ENCODE results near the gene GNAS.

The GNAS gene

DNA sequence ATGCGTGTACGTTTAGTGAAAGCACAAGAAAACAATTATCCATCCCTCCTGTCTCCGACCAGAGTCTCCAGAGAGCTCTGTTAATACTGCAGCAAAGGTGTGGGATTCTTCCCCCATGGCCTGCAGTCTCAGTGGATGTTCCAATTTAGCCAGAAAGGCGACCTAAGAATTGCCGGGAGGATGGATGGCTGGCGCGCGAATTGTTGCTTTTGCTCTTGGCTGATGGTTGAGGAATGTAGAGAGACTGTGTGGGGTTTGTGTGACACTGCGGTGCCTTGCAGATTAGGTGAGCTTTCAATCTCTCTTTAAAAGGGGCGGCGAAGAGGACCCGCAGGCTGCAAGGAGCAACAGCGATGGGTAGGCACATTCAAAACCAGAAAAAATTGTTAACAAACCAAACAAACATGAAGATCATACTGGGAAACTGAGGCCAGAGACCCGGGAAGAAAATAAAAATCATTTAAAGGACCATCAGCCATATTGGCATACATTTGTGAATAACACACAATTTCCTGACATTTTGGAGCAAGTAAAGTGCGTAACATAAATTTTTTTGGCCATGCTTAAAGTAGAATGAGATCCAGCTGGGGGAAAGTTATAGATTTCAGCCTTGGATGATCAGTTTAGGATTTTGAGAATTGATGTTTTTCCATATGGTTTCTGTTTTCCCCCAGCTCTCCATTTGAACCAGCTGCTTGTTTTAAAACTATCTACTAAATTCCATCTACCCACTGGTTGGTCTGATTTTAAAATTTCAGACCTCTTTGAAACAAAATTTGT is 46.3 kb downstream of the GNAS start:
- DNase-seq (ENCODE audit: low read depth, low spot score): no peak
- Histone ChIP-seq H3K27me3 (ENCODE audit: insufficient read depth, insufficient read length) (no peaks in the 10 kb centered on the region), H3K9ac (ENCODE audit: insufficient read length, low read depth) (no peak overlapping the region), H3K4me1 (ENCODE audit: insufficient read depth, insufficient read length) (peaks cover 5% of the 10 kb centered on the region), H3K9me3 (ENCODE audit: insufficient read depth, low read length) (no peaks in the 10 kb centered on the region), H3K4me3 (ENCODE audit: insufficient read length, low read depth) (no peak overlapping the region), H3K36me3 (ENCODE audit: insufficient read depth, insufficient read length, low read length) (peaks cover 85% of the 10 kb centered on the region)
- TF ChIP-seq ZNF274 (IDR thresholded peaks at IDR 0.05; ENCODE audit: low read depth, low read length) (no peak), YY1 (IDR thresholded peaks at IDR 0.05; ENCODE audit: insufficient read depth, insufficient read length) (no peak), SUZ12 (IDR thresholded peaks at IDR 0.05; ENCODE audit: extremely low read depth, insufficient read depth, insufficient read length) (no peak)

DNA sequence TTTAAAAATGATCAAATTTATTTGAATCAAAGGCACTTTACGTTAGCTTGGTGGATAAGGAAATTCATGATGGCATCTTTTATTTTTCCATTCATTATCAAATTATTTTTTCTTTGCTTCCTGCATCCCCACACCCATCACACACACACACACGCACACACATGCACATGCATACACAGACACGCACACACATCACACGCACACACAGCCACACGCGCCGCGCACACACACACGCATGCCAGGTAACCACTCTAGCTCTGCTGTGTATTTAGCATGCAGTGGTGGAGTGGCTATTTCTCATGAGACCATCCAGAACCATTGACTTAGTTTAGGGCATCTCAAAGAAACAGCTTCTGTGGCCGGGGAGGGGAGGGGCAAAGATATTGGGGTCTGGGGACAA is 47.0 kb downstream of the GNAS start:
- peaks cover 87% of the 10 kb centered on the region for H3K36me3 ChIP-seq (ENCODE audit: insufficient read depth, insufficient read length, low read length)
- no peaks in the 10 kb centered on the region for H3K9me3 ChIP-seq (ENCODE audit: insufficient read depth, low read length)
- DNase-seq (ENCODE audit: low read depth, low spot score): no peak
- no peak for TF ChIP-seq SUZ12 (IDR thresholded peaks at IDR 0.05; ENCODE audit: extremely low read depth, insufficient read depth, insufficient read length)
- no peak for TF ChIP-seq ZNF274 (IDR thresholded peaks at IDR 0.05; ENCODE audit: low read depth, low read length)
- TF ChIP-seq YY1 (IDR thresholded peaks at IDR 0.05; ENCODE audit: insufficient read depth, insufficient read length): no peak
- no peaks in the 10 kb centered on the region for H3K27me3 ChIP-seq (ENCODE audit: insufficient read depth, insufficient read length)
- H3K4me1 ChIP-seq (ENCODE audit: insufficient read depth, insufficient read length): peaks cover 5% of the 10 kb centered on the region
- no peak overlapping the region for H3K4me3 ChIP-seq (ENCODE audit: insufficient read length, low read depth)
- no peak overlapping the region for H3K9ac ChIP-seq (ENCODE audit: insufficient read length, low read depth)

DNA sequence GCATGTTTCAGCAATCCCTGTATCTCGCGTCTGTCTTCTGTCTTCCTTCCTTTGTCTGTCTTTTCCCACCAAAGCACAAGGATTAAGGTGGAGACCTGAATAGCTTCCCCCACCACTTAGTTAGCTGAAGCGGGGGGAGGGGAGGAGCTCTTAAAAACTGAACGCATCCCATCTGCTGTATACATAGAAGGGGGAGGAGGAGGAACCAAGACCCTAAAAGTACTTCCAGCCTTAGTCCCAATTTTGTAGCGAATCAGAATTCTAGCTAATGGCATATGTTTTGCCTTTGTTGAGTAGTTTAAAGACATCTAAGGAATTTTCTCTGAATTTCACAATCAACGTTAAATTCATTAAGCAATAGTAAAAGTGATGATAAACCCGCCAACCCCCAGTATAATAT is 47.9 kb downstream of the GNAS start:
- Histone ChIP-seq H3K9me3 (ENCODE audit: insufficient read depth, low read length) (no peaks in the 10 kb centered on the region), H3K4me1 (ENCODE audit: insufficient read depth, insufficient read length) (peaks cover 3% of the 10 kb centered on the region), H3K9ac (ENCODE audit: insufficient read length, low read depth) (no peak overlapping the region), H3K27me3 (ENCODE audit: insufficient read depth, insufficient read length) (no peaks in the 10 kb centered on the region), H3K36me3 (ENCODE audit: insufficient read depth, insufficient read length, low read length) (peaks cover 91% of the 10 kb centered on the region), H3K4me3 (ENCODE audit: insufficient read length, low read depth) (no peak overlapping the region)
- TF ChIP-seq ZNF274 (IDR thresholded peaks at IDR 0.05; ENCODE audit: low read depth, low read length) (no peak), YY1 (IDR thresholded peaks at IDR 0.05; ENCODE audit: insufficient read depth, insufficient read length) (no peak), SUZ12 (IDR thresholded peaks at IDR 0.05; ENCODE audit: extremely low read depth, insufficient read depth, insufficient read length) (no peak)
- no peak for DNase-seq (ENCODE audit: low read depth, low spot score)

DNA sequence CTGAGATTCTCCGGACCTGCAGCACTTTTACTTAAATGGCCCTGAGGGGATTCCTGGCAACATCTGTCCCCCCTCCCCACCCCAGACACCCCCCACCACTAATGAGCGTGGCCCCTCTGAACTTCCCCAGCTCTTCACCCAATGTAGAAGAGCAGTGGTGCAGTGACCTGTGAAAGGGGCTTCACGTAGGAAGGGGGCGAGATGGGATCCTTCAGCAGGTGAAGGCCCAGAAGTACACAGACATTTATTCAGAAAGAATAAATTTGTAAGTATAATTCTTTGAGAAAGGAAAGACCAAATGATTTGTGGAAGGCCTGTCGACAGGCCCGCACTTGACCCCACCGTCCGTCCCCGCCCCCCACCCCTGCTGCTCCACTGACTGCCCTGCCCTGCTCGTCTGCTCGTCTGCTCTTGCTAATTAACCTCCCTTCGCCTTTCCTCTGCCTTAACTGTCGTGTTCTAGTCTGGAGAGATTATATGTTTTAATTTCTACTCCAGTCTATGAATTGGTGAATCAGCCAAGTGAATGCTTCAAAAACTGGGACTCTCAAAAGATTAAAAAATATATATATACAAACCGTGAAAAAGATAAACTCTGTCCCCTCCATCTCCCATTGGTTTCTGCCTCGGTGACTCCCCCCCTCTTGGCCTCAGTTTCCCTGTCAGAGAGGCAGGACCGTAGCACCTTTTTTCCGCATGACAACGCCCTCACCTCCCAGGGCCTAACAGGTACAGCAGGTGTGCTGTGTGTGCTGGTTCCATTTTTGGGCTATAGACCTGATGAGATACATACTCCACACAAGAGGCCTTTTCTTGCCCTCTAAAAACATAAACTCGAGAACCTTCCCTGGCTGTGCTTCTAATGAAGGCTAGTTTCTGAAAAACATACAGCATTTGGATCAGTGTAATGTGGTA is 49.2 kb downstream of the GNAS start:
- Histone ChIP-seq H3K9ac (ENCODE audit: insufficient read length, low read depth) (no peak overlapping the region), H3K36me3 (ENCODE audit: insufficient read depth, insufficient read length, low read length) (peaks cover 89% of the 10 kb centered on the region), H3K4me3 (ENCODE audit: insufficient read length, low read depth) (no peak overlapping the region), H3K9me3 (ENCODE audit: insufficient read depth, low read length) (no peaks in the 10 kb centered on the region), H3K27me3 (ENCODE audit: insufficient read depth, insufficient read length) (no peaks in the 10 kb centered on the region), H3K4me1 (ENCODE audit: insufficient read depth, insufficient read length) (no peaks in the 10 kb centered on the region)
- TF ChIP-seq SUZ12 (IDR thresholded peaks at IDR 0.05; ENCODE audit: extremely low read depth, insufficient read depth, insufficient read length) (no peak), YY1 (IDR thresholded peaks at IDR 0.05; ENCODE audit: insufficient read depth, insufficient read length) (no peak), ZNF274 (IDR thresholded peaks at IDR 0.05; ENCODE audit: low read depth, low read length) (no peak)
- DNase-seq (ENCODE audit: low read depth, low spot score): no peak

DNA sequence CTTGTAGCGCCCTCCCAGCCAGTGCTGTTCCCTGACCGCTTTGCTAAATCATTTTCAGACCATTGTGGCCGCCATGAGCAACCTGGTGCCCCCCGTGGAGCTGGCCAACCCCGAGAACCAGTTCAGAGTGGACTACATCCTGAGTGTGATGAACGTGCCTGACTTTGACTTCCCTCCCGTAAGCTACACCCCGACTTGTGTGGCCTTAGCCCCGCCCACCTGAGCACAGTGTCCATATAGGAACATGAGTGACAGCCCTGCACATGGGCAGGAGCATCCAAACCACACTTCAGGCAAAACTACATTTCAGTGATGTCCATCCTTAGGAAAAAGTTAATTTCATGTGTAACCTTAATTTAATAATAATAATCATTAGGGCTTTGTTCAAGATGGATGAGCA is 51.1 kb downstream of the GNAS start:
- Histone ChIP-seq H3K36me3 (ENCODE audit: insufficient read depth, insufficient read length, low read length) (peaks cover 90% of the 10 kb centered on the region), H3K4me1 (ENCODE audit: insufficient read depth, insufficient read length) (no peaks in the 10 kb centered on the region), H3K9me3 (ENCODE audit: insufficient read depth, low read length) (no peaks in the 10 kb centered on the region), H3K4me3 (ENCODE audit: insufficient read length, low read depth) (no peak overlapping the region), H3K9ac (ENCODE audit: insufficient read length, low read depth) (no peak overlapping the region), H3K27me3 (ENCODE audit: insufficient read depth, insufficient read length) (no peaks in the 10 kb centered on the region)
- no peak for DNase-seq (ENCODE audit: low read depth, low spot score)
- no peak for TF ChIP-seq YY1 (IDR thresholded peaks at IDR 0.05; ENCODE audit: insufficient read depth, insufficient read length)
- no peak for TF ChIP-seq SUZ12 (IDR thresholded peaks at IDR 0.05; ENCODE audit: extremely low read depth, insufficient read depth, insufficient read length)
- TF ChIP-seq ZNF274 (IDR thresholded peaks at IDR 0.05; ENCODE audit: low read depth, low read length): no peak

DNA sequence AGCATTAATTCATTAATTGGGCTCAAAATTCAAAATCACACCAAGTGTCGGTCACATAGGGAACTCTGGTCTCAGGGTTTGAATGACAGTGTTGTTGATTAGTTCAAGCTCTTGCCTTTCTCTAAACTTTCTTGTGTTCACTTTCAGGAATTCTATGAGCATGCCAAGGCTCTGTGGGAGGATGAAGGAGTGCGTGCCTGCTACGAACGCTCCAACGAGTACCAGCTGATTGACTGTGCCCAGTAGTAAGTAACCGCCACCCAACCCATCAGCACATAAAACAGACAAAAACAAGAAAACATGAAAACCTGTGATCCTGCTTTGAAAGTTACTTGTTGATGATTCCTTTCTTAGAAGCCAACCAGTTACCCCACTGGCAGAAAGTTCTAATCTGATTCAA is 52.7 kb downstream of the GNAS start:
- no peak for DNase-seq (ENCODE audit: low read depth, low spot score)
- Histone ChIP-seq H3K9ac (ENCODE audit: insufficient read length, low read depth) (no peak overlapping the region), H3K27me3 (ENCODE audit: insufficient read depth, insufficient read length) (no peaks in the 10 kb centered on the region), H3K36me3 (ENCODE audit: insufficient read depth, insufficient read length, low read length) (peaks cover 90% of the 10 kb centered on the region), H3K4me3 (ENCODE audit: insufficient read length, low read depth) (no peak overlapping the region), H3K9me3 (ENCODE audit: insufficient read depth, low read length) (no peaks in the 10 kb centered on the region), H3K4me1 (ENCODE audit: insufficient read depth, insufficient read length) (no peaks in the 10 kb centered on the region)
- TF ChIP-seq ZNF274 (IDR thresholded peaks at IDR 0.05; ENCODE audit: low read depth, low read length): no peak
- TF ChIP-seq YY1 (IDR thresholded peaks at IDR 0.05; ENCODE audit: insufficient read depth, insufficient read length): no peak
- TF ChIP-seq SUZ12 (IDR thresholded peaks at IDR 0.05; ENCODE audit: extremely low read depth, insufficient read depth, insufficient read length): no peak

DNA sequence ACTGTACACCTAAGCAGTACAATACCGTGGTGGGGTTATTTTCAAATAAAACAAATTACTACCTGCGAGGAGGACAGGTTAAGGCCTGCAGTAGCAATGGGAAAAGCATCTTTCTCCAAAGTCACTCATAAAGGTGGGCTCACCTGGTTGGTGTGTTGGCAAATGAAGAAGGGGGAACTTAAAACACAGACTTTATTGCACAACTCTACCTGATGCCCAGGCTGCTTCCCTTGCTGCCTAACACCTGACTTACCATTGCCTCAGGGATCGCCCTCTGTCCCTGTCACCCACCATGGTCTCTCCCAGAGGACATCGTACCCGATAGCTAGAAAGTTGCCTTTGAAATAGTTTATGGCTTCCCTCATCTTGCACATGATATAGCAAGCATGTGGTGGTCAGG is 53.6 kb downstream of the GNAS start:
- DNase-seq (ENCODE audit: low read depth, low spot score): no peak
- no peak for TF ChIP-seq ZNF274 (IDR thresholded peaks at IDR 0.05; ENCODE audit: low read depth, low read length)
- H3K9me3 ChIP-seq (ENCODE audit: insufficient read depth, low read length): no peaks in the 10 kb centered on the region
- H3K36me3 ChIP-seq (ENCODE audit: insufficient read depth, insufficient read length, low read length): peaks cover 90% of the 10 kb centered on the region
- no peak overlapping the region for H3K9ac ChIP-seq (ENCODE audit: insufficient read length, low read depth)
- H3K4me1 ChIP-seq (ENCODE audit: insufficient read depth, insufficient read length): no peaks in the 10 kb centered on the region
- no peaks in the 10 kb centered on the region for H3K27me3 ChIP-seq (ENCODE audit: insufficient read depth, insufficient read length)
- no peak overlapping the region for H3K4me3 ChIP-seq (ENCODE audit: insufficient read length, low read depth)

All from NT2/D1 (cell line).